RWPE1 (cell line): ENCODE data around the gene TSPAN15.

Experiments
- CTCF ChIA-PET: fragments of 350-600 bp; sonication (Branson Sonifier 250); formaldehyde crosslinking; extraction: SDS; loops from one replicate; lab custom pipeline; 2021; lab: Yijun Ruan, JAX
- POLR2A ChIA-PET: fragments of 400-600 bp; formaldehyde crosslinking; extraction: SDS; loops from one replicate; lab custom pipeline; 2020; ENCODE audit warnings: antibody characterized with exemption; ENCODE audit not compliant: low non-redundant PET; lab: Yijun Ruan, JAX
- DNase-seq: peaks from one replicate; pipeline ENCODE4 v3.0.0; 2012; ENCODE audit warnings: low spot score
- H3K27ac ChIP-seq: fragments of 450-650 bp; 2 replicates; pipeline ENCODE4 v1.5.1; 2017
- CTCF ChIP-seq: fragments of 450-650 bp; conservative IDR thresholded peaks from 2 replicates; pipeline ENCODE4 v1.5.1; 2017; ENCODE audit warnings: low read depth, mild to moderate bottlenecking

Gene TSPAN15

GRCh38 chr10:69451209-69451783 lies at the start of gene TSPAN15:
Gene TSPAN15 (plus strand): TSS chr10:69451465. CDS start chr10:69451595, 130 bp downstream.
- peak within 1 kb of the TSS; percentile 5; the same call in 1 of the 2 replicates for H3K27ac ChIP-seq
- TF ChIP-seq CTCF: no peak
- ChIA-PET CTCF (interaction anchor here (0.6 to 1.0 kb wide), 3 partner anchors 12 to 56 kb away, joined by 3 to 4 read pairs (median 3); no protein-coding TSS in a partner anchor), POLR2A (no interaction called here)
- DNase-seq: peak; percentile 92

- ChIA-PET POLR2A (no interaction called here), CTCF (no interaction called here)
- DNase-seq: no peak
- peak overlapping the region; percentile 16; the same call in 1 of the 2 replicates for H3K27ac ChIP-seq
- no peak for TF ChIP-seq CTCF
Measured at GRCh38 chr10:69402386-69402785, 48.9 kb upstream of the TSPAN15 start.

- POLR2A ChIA-PET: no interaction called here
- CTCF ChIA-PET: interaction anchor here (1.7 kb wide), 1 partner anchor 10 kb away, joined by 5 read pairs; no protein-coding TSS in a partner anchor
- no peak for DNase-seq
Measured at GRCh38 chr10:69403066-69403465, 48.2 kb upstream of the TSPAN15 start.

GRCh38 chr10:69403519-69403918 lies 47.7 kb upstream of the TSPAN15 start:
- no peak overlapping the region for H3K27ac ChIP-seq
- ChIA-PET CTCF (interaction anchor here (0.5 to 1.7 kb wide), 3 partner anchors 11 to 793 kb away, joined by 3 to 7 read pairs (median 5); no protein-coding TSS in a partner anchor), POLR2A (interaction anchor here (0.6 kb wide), 1 partner anchor 172 kb away, joined by 3 read pairs; no protein-coding TSS in a partner anchor)
- DNase-seq: no peak
- TF ChIP-seq CTCF: no peak

More at GRCh38 chr10:69403066-69403465, 48.2 kb upstream of the TSPAN15 start:
- no peak for TF ChIP-seq CTCF
- peak overlapping the region; percentile 16; the same call in 1 of the 2 replicates for H3K27ac ChIP-seq

- no peak for DNase-seq
- no peak for TF ChIP-seq CTCF
- POLR2A ChIA-PET: no interaction called here
- peak overlapping the region; percentile 78 for H3K27ac ChIP-seq
- CTCF ChIA-PET: interaction anchor here (0.6 to 1.7 kb wide), 2 partner anchors 12 to 495 kb away, joined by 5 read pairs; no protein-coding TSS in a partner anchor
Measured at GRCh38 chr10:69404786-69405185, 46.5 kb upstream of the TSPAN15 start.

- POLR2A ChIA-PET: no interaction called here
- no peak for DNase-seq
- CTCF ChIA-PET: interaction anchor here (0.6 kb wide), 1 partner anchor 495 kb away, joined by 5 read pairs; no protein-coding TSS in a partner anchor
- no peak for TF ChIP-seq CTCF
- peak overlapping the region; percentile 78 for H3K27ac ChIP-seq
Measured at GRCh38 chr10:69405221-69405620, 46.0 kb upstream of the TSPAN15 start.
